NCI-H526 treated with DMSO at 0.1 percent for 48 hours (cell line): ENCODE measurements around the gene ARVCF.

Experiments
- DNase-seq: peaks from one replicate; lab custom pipeline; 2025; lab: John Stamatoyannopoulos, UW

ARVCF gene

GRCh38 chr22:20031732-20032406, 15.2 kb upstream of the ARVCF start:
- no peak for DNase-seq

- no peak for DNase-seq
Measured at GRCh38 chr22:20029550-20030225, 13.1 kb upstream of the ARVCF start.

DNA sequence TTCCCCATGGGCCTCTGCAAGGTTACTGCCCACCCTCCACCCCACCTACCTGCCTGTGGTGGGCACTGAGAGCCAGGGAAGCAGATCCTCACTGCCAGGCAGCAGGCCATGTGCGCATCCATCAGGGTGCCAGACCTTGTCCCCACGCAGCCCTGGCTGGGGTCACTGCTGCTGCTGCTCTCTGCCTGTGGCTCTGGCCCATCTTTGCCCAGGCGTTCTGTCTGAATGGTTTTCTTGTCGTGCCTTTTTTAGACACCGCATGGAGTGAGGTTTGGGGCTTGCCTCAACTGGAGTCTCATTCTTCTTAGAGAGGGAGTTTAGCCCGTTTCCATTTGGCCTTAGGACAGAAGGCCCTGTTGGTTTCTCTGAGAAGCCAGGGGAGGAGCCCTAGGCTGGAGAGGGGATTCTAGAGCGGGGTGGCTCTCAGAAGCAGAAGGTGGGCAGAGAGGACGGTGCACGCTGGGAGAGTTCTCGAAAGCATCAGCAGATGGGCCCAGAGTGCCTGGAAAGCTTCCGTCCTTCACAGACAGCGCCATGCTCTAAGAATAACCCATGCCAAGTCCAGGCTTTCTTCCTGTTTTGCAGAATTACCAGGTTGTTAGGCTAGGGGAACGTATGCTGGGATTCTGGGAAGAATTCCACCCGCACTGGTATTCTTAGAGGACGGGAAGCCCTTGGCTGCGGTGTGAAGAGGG, 12.4 kb upstream of the ARVCF start:
- DNase-seq = no peak

DNA sequence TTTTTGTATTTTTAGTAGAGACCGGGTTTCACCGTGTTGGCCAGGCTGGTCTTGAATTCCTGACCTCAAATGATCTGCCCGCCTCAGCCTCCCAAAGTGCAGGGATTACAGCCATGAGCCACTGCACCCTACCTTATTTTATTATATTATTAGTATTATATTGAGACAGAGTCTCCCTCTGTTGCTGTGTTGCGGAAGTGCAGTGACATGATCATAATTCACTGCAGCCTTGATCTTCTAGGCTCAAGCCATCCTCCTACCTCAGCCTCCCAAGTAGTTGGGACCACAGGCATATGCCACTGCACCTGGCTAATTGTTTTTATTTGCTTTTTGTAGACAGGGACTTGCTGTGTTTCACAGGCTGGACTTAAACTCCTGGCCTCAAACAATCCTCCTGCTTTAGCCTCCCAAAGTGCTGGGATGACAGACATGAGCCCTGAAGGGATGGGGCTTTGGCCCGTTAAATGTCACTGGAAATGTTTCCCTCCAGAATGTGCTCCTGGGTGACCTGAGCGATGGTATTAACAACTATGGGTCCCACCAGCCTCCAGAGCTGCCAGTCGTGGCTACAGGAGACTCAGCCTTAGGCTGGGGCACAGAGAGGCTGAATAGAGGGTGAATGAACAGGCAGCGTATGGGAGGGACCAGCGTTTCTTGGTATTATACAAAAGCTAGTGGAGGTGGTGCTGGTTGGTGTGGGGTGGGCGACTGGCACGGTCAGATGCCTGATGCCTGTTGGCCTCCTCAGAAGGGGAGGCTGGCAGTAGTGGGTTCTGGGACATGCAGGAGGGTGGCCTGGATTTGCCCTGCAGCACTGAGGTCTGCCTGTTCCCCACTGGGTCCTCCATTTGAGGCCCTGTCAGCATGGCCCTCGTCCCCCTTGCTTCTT, 11.6 kb upstream of the ARVCF start:
- DNase-seq = no peak

DNA sequence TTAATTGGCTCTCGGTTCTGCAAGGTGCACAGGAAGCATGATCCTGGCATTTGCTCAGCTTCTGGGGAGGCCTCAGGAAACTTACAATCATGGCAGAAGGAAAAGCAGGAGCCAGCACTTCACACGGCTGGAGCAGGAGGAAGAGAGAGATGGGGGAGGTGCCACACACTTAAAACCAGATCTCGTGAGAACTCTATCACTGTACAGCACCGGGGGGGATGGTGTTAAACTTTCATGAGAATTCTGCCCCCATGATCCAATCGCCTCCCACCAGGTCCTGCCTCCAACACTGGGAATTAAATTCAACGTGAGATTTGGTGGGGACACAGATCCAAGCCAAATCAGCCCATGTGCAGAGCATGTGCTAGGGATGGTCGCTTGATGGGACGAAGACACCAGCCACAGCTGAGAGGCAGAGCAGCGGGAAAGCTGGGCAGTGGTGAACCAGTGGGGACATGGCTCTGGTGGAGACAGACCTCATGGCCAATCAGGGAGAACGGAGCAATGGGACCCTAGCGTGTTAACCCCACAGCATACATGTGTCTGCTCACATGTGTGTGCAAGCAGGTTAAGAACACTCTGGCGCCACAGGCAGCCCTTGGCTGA, 10.5 kb upstream of the ARVCF start:
- no peak for DNase-seq

GRCh38 chr22:20026204-20026908, 9.7 kb upstream of the ARVCF start:
- DNase-seq = no peak

DNA sequence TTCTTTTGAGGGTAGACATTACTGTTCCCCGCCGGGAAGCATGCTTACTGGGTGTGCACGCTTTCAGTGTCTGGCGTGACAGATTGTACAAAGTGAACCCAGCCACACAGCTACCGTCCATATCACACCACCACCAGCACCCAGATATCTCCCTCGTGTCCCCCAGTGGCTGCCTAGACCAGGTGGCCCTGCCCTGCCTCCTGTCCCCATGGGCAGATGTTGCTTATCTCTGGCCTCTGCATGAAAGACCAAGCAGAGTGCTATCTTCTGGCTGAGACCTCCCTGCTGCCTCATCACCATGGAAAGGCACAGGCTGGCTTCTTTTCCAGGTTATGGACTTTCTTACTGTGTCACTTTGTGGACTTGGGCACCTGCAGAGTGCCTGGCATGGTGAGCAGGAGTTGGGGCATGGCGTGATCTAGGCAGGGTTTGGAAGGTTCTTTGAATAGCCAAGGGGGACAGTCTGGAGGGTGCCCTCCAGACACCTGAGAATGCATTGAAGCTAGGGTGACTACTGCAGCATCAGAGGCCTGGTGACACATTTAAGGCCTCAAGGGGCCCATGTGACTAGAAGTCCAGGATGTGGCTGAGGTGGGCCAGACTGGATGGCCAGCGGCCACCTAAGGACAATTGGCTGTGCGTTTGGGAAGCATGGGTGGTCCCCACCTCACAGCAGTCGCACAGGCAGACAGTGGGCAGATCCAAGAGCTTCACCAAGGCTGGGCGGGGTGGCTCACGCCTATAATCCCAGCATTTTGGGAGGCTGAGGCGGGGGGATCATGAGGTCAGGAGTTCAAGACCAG, 9.0 kb upstream of the ARVCF start:
- no peak for DNase-seq

- DNase-seq = no peak
Measured at GRCh38 chr22:20024650-20025397, 8.2 kb upstream of the ARVCF start.

DNA sequence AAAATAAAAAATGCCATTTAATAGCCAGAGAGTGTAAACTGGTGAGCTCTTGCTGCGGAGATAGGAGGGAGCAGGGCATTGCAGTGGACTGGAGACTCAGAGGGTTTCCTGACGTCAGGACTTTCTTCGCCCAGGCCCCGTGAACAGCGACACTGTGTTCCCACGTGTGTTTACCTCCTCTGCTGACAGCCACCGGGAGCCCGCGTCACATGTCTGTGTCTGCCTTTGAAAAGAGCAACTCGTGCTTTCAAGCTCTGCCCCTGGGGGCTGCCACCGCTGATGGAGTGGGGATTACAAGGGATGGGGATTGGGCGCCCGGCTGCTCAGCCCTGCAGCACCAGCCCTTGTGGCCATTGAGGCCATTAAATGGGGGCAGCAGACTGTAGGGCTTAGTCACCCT, 7.6 kb upstream of the ARVCF start:
- no peak for DNase-seq

- DNase-seq = no peak
Measured at GRCh38 chr22:20022978-20023613, 6.5 kb upstream of the ARVCF start.

DNA sequence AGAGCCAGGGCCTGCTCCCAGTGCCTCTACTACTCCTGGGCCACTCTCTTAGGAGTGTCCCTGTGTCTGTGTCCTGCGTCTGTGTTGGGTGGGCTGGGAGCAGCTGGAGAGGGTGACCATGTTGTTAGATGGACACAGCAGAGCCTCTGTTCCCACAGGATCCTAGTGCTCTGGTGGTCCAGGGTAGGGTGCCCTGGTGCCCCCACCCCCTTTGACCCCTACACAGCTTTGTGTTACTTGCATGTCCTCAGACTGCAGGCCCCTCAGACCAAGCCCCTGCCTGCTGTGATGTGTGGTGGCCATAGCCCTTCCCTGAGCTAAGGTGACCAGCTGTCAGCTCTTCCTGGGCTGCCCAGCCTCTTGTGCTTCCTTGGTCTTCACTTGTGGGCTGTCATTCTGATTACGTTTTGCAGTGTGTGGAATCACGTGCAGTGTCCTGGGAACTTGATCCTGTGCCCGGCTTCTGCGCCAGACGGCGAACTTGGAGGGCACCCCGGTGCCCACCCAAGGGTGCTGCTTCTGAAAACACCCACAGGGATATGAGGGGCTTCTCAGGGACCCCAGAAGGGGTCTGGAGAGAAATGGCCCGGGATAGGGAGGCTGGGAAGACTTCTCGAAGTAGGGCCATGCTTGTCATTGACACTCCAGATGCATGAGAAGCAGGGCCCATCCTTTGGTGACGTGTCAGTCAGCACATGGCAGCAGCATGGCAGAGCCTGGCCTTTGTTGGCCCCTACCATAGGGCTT, 5.8 kb upstream of the ARVCF start:
- no peak for DNase-seq

- no peak for DNase-seq
Measured at GRCh38 chr22:20021196-20022181, 4.9 kb upstream of the ARVCF start.

DNA sequence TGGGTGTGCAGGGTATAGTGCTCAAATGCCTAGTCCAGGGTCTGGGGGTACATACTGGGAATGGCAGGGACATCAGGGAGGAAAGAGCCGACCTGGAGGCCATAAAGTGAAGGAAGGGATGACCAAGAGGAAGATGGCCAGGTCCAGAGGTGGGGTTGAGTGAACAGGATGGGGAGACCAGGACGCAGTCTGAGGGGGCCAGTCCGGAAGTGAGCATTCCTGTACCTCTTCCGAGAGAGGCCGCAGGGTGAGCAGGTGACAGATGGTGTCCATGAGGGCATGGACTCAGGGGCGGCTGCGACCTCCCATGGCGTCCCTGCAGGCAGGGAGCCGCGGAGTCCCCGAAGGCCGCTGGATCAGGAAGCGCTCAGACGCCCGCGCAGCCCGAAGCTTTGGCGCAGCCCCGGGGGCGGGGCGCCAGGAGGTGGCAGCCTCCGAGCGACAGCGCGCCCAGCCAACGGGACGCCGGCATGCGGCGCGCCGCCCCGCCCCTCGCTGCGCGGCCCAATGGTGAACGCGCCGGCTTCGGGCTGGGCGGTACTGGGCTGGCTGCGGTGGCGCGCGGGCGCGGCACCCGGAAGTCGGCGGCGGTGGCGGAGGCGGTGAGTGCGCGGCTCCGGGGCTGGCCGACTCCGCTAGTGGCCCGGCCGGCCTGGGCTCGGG, 4.0 kb upstream of the ARVCF start, which contains the start of gene TANGO2:
TANGO2 (plus strand) TSS at position 578 of the 663 bp plus-strand sequence. CDS start 15,689 bp downstream, outside the sequence.
- DNase-seq = peak; percentile 63

DNA sequence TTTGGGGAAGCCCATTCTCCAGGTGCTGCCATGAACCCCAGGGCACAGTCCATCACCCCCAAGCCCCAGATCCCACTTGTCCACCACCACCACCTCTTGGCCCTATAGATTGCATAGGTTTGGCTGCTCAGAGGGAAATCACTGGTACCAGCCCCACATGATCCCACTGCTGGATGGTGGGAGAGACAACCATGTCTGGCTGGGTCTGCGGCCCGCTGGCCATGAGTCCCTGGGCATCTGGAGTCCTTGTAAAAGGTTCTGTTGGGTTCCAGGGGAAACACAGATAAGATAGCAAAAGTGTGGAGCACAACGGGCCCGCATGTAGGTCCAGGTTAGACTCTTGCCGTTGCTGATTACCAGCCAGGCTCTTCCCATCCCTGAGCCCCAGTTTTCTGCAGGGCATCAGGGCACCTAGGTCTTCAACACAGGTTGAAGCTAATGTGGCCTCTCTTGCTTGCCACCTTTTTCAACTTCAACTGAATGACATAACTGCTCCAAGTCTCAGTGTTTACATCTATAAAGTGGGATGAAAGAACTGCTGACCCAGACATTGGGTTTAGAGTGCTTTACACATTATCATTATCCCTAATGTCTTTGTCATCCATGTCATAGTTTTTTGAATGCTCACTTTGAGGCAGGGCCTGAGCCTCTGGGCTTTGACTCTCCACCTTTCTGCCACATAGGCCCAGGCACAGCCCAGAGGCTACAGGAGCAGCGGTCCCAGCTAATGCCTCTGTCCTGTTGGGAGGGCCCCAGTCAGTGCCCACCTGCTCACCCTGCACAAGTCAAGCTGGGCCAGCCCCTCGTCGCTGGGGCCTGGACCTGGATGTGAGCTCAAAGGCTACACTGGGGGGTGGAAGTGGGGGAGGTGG, 3.3 kb upstream of the ARVCF start:
- no peak for DNase-seq

DNA sequence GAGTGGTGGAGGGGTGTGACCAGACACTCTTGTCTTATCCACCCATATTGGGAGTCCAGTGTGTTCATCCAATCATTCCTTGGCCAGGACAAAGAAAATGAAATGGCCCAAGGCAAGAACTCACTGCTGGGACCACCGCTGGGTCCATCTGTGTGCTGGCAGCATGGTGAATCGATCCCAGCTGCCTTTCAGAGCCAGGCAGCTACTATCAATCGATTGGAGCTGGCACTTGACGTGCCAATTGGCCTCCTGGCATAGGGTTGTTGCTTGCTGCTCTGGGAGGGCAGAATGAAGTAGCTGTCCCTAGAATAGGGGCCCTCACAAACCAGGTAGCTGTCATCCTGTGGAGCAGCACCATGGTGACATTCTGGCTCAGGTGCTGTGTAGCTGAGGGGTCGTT, 1.4 kb upstream of the ARVCF start:
- DNase-seq = no peak

DNA sequence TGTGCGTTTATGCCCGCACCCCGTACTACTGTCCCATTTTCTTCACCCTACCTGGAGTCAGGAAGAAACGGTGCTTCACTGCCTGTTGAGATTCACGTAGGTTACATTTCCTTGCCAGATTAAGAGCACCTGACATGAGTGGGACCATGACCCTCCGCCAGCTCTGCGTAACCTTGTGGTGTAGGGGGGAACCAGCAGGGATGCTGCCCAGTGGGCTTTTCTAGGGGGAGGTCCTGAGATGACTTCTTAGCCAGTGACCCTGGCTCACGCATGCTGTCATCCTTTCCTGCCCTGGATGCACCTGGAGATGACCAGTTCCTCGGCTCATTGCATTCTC, 967 bp upstream of the ARVCF start:
- DNase-seq = no peak
